ENCODE measurements around the gene SLAMF7.

- TF ChIP-seq CTCF (IDR thresholded peaks at IDR 0.05; ENCODE audit: extremely low read depth in 1 of 2, insufficient read depth in 1 of 2, low read depth in 1 of 2, low read length in 2 of 2) (no peak), EZH2 (IDR thresholded peaks at IDR 0.05; ENCODE audit: borderline replicate concordance, low read depth, low read length, severe bottlenecking) (no peak), FOS (IDR thresholded peaks at IDR 0.05; ENCODE audit: borderline replicate concordance, insufficient read depth, low read length) (no peak), POLR2A (IDR thresholded peaks at IDR 0.05; ENCODE audit: low read depth, low read length) (no peak), POLR2AphosphoS5 (IDR thresholded peaks at IDR 0.05; ENCODE audit: insufficient read depth, low read depth, low read length) (no peak), GATA2 (IDR thresholded peaks at IDR 0.05; ENCODE audit: insufficient read depth, insufficient read length, low read depth, low read length) (no peak), MYC (IDR thresholded peaks at IDR 0.05; ENCODE audit: low read depth, low read length) (no peak)
Measured at GRCh38 chr1:160709715-160710114, 29.3 kb upstream of the SLAMF7 start.

All from endothelial cell of umbilical vein (primary cell).